ENCODE results near the gene GSTT2B.

- TF ChIP-seq POLR2A (IDR thresholded peaks at IDR 0.05) (no peak), CTCF (IDR thresholded peaks at IDR 0.05) (no peak)
Measured at GRCh38 chr22:23970201-23970641, 9.2 kb upstream of the GSTT2B start.
